ENCODE data around the gene TBC1D19. TPM values are rescaled to one million over a fixed set of nuclear protein-coding genes. Genes with fewer than 3 reads are reported as not detected.

TBC1D19 gene
- 3.2 to 4.6 TPM (median 3.9 TPM) in 5 replicates for total RNA-seq (2022; extraction: Qiagen RNA extraction; ENCODE audit: low read depth)

GRCh38 chr4:26583865-26584652 lies at the start of gene TBC1D19:
TBC1D19 (plus strand) TSS chr4:26584084; CDS start chr4:26584194, 110 bp downstream.

Other genes starting within 250 kb of the TBC1D19 start
- gene CCKAR, start 93.6 kb upstream of the TBC1D19 start, total RNA-seq (2022; extraction: Qiagen RNA extraction; ENCODE audit: low read depth) = not detected in 5 replicates

Data from A549 treated with DMSO at 1 μM for 4 hours (cell line).